ENCODE results near the gene CSTPP1.
"Not testable (repeated sequence)": the region's sequence is repeated elsewhere in the genome, so short reads cannot be mapped to it uniquely, and the experiment has no call there.

Gene CSTPP1

DNA sequence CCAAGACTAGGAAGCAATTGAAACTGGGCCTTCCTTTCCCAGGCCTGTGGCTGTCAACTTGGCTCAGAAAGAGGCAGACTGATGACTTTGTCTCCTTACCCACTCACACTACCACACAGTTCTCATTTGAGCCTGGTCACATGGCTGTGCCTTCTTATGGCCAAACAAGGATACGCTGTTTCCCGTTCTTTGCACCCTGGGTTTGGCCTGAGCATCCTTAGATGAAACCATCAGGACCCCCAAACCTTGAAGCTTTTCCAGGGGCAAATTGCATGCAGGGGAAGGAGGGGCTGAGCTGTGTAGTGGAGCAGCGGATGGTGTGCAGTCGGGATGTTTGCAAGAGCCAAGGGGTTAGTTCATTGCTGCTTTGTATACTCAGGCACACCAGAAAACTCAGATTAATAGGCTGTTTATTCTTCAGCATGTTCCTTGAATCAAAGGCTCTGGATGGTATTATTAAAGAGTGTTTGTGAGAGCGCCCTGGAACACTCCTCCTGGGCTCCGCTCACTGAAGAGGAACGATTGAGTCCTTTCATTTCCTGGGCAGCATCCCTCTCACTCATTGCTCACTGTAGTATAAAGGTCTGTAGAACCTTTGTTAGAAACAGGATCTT is 170.3 kb downstream of the CSTPP1 start:
- no peak for DNase-seq

DNA sequence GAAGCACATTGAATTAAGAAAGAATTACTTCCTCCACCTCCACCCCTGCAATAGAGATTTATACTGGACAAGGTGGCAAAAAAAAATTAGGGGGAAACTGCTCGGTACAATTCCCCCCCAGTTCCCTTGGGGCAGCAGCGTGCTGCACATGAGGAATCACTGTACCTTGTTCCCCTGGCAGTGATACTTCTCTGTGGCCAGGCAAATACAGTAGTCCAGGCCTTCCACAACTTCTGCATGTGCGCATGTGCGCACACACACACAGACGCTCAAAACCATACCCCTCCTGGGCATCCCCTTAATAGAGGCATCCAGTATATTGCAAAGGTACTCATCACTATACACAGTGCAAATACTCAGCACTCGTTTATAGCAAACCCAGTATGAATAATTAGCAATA is 171.2 kb downstream of the CSTPP1 start:
- no peak for DNase-seq

DNA sequence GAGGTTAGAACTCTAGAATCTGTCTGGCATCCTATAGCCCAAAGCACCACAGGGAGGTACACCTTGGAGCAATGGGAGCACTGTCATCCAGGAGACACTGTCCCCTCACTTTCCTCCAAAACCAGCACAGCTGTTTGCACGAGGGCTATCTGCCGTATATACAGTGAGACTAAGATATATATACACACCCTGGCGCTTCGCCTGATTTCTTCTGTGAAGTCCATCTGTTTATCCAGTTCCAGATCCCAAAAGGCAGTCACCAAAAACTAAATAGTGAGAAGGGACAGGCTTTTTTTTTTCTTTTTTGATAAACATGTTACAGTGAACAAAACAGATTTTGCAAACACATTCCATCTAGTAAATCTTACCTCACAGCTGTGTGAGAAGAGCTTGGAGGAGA is 171.7 kb downstream of the CSTPP1 start:
- no peak for DNase-seq

DNA sequence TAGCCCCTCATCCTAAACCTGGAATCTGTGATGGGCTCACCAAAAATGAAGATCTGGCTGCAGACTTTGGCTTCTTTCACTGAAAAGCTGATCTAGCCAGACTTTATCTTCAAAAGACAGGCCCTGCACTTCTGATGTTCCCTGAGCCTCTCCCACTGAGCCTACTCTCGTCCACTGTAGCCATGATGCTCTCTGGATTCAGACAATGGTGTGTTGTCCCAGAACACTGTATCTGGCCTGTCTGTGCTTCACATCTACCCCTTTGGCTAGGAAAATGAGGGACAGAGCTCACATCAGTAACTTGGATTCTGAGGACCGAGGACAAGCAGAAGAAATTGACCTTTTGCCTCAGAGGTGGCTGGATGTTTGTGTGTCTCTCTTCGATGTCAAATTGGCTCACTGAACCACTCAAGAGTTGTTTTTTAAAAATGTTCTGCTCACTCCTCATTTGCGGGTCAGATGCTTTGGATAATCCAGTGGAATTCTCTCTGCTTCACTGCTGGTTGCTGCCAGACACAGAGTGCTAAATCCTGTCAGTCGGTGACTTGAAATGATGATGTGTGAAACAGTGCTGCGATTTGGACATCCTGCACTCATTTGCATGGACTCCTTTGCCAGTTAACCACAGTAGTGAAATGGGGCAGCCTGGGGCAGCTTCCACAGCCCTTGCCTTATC is 172.6 kb downstream of the CSTPP1 start:
- DNase-seq = peak; percentile 71

DNA sequence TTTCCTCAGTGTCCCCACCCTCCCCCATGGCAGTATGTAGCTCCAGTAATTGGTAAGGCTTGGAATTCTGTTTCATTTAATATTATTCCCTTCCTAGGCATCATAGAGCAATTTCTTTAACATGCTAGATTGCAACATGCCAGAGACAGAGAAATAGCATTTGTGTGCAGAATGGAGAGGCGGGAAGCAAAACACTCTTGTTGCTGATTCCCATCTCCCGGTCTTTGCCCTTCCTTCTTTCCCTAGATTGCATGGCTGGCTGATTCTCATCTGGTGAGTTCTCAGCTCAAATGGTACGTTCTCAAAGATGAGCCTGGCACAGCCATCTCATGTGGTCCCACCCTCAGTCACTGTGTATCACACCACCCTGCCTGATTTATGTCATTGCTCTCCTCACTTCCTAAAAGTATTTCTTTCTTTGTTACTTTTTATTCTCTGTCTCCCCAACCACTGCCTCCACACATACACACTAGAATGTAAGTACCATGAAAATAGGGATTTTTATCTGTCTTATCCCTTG is 173.2 kb downstream of the CSTPP1 start:
- DNase-seq = no peak

DNA sequence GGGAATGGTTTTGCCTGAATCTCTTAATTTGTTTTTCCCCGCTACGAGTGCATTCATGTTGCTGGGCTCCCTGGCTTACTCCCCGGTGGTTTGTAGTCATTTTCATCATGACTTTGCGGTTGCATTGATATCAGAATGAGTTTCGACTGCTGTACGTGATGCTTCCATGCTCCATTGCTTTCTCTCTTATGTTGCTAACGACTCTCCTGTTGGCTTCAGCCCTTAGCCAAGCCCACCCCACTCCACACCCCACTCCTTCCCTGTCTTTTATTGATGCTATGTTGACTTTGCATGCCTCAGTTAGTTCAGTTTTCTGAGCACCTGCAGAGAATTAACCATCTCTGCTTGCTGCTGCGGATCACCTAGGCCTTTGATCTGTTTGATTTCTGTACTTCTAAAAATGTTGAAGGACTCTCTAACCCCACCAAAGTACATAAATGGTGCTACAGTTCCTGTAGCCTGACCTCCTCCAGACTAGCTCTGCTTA is 174.8 kb downstream of the CSTPP1 start:
- no peak for DNase-seq

DNA sequence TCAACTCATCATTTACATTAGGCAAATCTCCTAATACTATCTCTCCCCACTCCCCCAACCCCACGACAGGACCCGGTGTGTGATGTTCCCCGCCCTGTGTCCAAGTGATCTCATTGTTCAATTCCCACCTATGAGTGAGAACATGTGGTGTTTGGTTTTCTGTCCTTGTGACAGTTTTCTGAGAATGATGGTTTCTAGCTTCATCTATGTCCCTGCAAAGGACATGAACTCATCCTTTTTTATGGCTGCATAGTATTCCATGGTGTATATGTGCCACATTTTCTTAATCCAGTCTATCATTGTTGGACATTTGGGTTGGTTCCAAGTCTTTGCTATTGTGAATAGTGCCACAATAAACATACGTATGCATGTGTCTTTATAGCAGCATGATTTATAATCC is 176.4 kb downstream of the CSTPP1 start:
- not testable (repeated sequence) for DNase-seq

DNA sequence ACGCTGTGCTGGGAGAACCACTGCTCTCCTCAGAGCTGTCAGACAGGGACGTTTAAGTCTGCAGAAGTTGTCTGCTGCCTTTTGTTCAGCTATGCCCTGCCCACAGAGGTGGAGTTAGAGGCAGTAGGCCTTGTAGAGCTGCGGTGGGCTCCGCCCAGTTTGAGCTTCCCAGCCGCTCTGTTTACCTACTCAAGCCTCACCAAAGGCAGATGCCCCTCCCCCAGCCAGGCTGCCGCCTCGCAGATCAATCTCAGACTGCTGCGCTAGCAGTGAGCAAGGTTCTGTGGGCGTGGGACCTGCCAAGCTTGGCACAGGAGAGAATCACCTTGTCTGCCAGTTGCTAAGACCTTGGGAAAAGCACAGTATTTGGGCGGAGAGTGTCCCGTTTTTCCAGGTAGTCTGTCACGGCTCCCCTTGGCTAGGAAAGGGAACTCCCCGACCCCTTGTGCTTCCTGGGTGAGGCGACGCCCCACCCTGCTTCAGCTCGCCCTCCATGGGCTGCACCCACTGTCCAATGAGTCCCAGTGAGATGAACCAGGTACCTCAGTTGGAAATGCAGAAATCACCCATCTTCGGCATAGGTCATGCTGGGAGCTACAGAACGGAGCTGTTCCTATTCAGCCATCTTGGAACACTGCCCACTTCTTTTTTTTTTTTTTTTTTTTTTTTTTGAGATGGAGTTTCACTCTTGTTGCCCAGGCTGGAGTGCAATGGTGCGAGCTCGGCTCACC is 182.6 kb downstream of the CSTPP1 start:
- not testable (repeated sequence) for DNase-seq

DNA sequence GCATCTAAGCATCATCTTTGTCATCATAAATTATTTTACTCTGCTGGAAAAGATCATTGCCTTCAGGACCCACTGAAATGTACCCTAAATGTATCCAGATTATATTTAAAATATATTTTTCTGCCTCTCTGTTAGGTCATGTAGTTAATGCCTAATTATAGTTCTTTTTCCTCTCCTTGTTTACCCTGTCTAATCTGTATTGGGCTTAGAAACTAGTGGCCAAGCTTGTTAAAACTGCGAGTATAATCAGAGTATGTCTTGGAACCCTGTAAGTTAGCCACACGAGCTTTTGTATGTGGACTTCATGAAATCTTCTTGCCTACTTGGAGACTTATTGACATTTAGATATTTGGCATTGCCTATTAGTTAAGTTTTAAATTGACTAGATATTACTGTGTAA is 184.5 kb downstream of the CSTPP1 start:
- no peak for DNase-seq

DNA sequence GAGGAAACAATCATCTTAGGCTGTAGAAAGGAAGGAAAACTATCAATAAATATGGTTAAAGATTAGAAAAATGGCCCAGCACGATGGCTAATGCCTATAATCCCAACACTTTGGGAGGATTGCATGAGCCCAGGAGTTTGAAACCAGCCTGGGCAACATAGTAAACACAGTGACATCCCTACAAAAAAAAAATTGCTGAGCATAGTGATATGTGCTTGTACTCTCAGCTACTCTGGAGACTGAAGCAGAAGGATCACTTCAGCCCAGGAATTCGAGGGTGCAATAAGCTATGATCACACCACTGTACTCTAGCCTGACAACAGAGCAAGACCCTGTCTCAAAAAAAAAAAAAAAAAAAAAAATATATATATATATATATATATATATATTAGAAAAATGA is 185.2 kb downstream of the CSTPP1 start:
- no peak for DNase-seq

DNA sequence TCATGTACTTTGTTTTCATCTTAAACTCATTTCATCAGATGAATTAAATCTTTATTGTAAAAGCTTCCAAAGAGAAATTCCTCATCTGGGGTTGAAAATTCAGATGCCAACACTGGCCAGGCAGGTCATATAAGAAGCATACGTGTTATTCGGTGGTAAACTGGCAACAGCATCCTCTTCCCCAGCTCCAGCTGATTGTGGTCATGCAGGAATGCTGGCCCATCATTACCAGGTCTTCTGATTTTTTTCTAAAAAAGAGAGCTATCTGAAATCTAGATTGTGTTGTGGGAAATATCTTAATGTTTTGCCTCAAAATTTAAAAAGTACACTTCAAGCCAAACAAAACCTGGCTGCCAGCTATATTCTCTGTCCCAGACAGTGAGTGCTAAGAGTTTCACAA is 186.5 kb downstream of the CSTPP1 start:
- no peak for DNase-seq

DNA sequence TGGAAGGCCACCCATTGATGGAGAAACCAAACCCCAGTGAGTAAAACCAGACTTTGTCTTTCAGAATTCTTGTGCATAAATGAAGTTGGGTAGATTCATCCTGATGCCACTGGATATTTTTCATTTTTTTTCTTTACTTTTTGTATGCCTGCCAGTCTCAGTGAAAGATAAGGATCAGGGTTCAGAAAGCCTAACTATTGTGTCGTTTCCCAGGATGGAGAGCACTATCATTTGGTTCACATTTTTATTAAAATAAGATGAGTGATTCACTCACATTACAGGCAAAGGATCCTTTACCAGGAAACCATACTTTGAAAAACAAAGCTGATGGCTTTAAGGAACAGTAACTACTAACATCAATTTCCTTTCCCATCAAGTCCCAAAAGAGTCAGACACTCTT is 188.1 kb downstream of the CSTPP1 start:
- DNase-seq = no peak

DNA sequence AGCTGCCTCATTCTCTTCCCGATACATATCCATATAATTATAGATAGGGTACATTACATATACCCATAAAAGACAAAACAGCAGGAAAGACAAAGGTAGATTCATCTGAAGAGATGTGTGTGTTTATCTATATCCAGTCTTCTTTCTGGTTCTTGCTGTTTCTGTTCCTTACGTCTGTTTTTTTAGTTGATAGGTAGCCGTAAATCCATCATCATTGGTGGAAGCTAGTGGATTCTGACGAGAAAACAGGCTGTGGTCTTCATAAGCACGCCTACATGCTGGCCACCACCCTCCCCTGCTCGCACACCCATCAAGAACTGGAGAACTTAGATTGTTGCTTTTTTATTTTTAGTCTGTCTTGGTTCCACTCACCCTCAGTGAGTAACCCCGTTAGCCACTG is 188.5 kb downstream of the CSTPP1 start:
- DNase-seq = no peak

DNA sequence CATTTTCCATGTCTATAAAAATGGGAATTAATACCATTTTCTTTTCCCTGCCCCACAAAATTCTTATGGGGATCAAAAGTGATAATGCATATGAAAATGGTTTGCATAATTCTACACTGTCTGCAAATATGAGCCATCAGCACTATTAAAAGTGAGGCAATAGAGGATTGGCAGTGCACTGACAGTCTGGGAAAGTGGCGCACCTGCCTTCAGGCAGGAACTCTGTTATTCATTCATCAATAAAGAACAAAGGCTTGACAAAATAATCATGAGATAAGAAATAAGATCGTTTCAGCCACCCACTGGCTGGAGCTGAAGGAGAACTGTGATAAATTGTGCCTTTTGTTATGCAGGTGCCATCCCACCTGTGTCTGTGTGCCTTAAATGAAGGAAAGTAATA is 190.7 kb downstream of the CSTPP1 start:
- no peak for DNase-seq

DNA sequence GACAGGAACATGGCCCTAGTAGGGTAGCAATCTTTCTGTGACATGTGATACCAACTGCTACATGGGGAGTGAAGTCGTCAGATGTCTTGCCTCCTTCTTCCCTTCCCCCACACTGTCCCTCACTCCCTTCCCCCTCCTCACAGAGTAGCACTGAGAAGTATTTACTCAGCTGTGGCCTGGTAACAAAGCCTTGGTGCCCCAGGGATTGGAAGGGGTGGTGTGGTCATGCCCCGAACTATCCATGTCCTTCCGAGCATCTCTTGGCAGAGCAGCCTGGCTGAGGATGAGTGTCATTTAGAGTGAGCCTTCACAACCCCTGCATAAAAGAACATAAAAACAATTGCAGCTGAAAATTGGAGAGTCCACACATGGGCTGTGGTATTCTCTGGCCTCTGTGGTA is 194.0 kb downstream of the CSTPP1 start:
- no peak for DNase-seq

DNA sequence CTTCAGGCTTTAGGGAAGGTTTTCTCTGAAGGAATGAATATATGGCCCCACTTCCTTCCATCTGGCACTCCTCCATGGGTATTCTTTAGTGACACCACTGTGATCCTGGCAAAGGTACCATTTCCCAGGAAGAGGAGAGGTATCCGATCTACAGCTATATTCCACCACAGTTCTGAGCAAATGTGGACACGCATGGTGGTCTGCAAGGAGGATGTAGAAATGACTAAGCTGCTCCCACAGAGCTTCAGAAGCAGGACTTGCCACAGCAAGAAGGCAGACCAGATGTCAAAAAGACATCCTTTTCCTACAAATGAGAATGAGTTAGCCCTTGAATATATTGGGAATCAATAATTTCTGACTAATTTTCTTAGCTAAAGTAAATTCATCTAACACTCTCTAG is 194.6 kb downstream of the CSTPP1 start:
- no peak for DNase-seq

DNA sequence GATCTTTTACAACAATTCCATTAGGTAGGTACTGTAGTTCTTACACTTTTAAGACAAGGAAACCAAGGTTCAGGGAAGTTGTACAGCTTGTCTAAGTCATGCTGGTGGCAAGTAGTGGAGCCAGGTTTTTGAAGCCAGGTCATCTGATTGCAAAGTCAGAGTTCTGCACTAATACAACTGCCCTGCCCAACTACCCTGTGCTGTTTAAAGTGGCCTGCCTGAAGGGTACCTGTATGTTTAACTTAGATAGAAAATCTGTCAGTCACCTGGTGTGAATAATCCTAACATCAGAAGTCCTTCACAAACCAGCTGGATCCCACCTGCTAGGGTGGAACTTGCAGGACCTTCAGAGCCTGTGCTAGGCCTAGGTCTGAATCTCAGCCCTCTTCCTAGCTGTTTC is 195.9 kb downstream of the CSTPP1 start:
- no peak for DNase-seq

DNA sequence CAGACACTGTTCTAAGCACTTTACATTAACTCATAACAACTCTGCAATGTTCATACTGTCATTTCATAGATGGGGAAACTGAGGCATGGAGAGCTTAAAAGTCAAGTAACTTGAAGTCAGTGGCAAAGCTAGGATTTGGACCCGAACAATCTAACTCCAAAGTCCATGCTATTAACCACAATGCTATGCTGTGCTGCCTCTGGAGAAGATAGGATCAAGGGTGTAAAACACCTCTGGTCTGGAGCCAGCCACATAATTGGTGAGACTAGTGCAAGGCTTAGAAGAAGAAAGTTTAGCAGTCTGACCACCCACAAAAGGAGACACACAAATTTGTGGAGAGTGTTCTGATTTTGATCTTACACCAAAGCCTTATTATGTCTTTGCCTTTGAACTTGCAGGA is 196.4 kb downstream of the CSTPP1 start:
- DNase-seq = no peak

DNA sequence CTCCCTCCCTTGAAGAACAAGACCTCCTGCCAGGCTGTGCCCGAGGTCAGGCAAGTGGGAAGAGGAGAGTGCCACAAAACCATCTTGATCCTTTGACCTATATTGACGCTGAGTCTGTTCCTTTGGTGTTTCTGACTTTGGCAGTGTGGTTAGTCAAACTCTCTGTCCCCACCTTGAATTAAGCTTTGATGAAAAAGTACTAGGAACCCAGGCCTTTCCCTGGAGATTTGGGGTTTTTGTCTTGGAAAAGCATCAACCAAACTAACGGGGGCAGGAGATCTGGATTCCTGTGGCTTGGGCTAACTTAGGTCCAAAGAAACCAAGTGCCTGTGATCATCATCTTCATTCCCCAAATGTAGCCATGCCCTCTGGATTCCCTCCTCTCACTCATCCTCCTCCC is 199.8 kb downstream of the CSTPP1 start:
- no peak for DNase-seq

DNA sequence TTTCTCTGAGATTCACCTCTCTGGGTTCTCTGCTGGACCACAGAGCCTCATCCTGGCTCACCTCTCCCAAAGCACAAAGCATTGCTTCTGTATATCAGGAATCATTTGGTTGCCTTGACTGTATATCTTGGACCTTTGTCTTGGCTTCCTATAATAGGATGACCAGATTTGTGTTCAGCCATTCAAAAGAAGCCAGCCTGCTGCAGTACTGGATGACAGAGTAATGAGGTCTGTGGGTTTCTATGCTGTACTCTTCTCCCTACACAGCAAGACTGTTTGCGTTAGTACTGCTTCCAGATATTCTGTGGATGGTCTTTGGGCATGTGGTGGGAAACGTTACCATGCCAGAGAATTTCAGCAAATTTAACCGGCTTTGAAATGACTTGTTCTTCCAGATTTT is 200.4 kb downstream of the CSTPP1 start:
- no peak for DNase-seq

DNA sequence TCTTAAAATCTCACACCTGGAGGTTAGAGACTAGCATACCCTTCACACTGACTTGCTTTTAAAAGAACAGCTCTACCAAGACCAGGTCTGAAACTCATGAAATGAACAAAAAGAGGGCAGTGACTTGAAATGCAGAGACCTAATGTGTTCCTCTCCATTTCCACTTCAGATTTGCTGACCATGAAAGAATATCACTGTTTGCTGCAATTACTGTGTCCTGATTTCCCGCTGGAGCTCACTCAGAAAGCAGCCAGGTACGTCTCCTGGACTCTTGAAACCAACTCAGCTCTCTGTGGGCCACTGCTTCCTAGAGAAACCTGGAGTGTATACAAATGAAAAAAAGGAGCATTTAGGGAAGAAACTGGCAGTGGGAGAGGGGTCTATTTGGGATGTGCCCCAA is 200.9 kb downstream of the CSTPP1 start:
- no peak for DNase-seq

DNA sequence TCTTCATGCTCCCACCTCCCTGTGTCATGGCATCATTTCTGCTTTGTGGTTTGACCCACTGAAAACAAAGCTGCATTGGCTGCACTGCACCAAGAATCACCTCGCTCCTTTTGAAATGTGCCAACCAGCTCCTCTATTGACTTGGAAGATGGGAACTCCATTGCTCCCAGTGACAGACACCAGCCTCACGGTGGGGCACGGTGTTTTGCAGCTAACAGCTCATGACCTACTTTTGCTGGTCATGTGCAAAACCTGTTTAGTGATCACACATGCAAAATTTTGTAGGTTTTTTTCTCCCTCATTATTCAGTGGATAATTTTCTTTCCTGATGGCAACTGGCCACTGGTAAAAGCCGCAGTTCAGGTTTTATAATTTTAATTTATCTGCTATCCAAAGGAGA is 203.3 kb downstream of the CSTPP1 start:
- no peak for DNase-seq

DNA sequence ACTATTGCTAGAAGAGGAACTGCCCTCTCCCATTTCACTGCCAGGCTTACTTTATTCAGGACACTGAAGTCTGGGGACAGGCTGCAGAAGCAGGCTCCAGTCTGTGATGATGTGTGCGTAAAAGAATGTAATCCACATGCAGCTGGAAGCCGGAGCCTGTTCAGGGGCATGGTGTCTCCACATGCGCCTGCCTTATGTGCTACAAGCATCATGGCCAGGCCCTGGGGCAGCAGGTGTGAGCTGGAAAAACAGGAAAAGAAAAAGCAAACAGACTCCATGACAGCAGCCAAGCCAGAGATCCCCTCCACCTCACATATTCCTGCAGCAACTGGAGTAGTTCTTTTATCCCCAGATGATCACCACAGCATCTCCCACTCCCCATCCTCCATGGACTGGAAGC is 206.8 kb downstream of the CSTPP1 start:
- DNase-seq = peak; percentile 98

DNA sequence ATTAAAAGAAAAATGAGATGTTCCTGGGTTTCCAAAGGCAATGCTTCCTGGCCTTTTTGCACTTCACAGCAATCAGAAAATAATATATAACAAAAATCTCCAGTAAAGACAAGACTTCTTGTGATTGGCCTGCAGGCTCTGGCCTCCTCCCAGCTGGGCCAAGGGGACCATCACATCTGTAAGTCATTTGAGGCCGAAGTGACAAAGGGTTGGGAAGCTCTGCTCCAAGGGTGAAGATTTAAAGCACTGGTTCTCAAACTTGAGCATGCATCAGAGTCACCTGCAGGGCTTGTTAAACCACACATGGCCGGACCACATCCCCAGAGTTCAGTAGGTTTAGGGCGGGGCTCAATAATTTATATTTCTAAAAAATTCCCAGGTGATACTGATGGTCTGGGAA is 208.0 kb downstream of the CSTPP1 start:
- DNase-seq = no peak
